Fibroblast of the conjunctiva (primary cell): ENCODE results near the gene RAB32.
"Not testable (repeated sequence)": the region's sequence is repeated elsewhere in the genome, so short reads cannot be mapped to it uniquely, and the experiment has no call there.

Experiments
- DNase-seq: peaks from one replicate; pipeline ENCODE4 v3.0.0-alpha.2; 2010; ENCODE audit warnings: low read depth

The RAB32 gene

DNA sequence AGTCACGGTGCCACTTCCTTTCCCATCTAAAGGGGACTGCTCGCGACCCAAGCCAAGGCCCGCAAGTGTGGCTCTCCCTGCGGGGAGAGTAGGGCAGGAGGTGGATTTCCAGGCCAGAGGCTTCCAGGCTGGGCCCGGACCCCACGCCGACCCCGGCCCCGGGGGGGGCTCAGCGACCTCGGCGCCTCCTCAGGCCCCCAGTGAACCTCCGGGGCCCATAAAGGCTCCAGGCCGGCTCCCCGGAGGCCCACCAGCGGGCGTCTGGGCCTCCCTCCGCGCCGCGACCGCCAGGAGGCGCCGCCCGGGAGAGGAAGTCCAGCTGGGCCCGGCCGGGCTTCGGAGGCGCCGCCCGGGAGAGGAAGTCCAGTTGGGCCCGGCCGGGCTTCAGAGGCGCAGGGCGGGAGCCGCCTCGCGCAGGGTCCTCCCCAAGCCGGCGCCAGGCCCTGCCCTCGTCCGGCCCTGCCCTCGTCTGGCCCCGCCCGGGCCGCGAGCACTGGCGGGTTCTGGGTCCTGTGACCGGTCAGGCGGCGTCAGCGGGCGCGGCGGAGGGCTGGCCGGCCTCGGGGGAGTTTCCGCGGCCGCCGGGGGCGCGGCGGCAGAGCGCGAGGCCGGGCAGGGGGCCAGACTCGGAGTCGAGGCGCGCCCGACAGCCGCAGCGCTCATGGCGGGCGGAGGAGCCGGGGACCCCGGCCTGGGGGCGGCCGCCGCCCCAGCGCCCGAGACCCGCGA, at the start of gene RAB32:
RAB32 (plus strand) TSS at position 623 of the 729 bp plus-strand sequence; CDS start at position 662, 39 bp downstream.
- DNase-seq: peak; percentile 95

DNA sequence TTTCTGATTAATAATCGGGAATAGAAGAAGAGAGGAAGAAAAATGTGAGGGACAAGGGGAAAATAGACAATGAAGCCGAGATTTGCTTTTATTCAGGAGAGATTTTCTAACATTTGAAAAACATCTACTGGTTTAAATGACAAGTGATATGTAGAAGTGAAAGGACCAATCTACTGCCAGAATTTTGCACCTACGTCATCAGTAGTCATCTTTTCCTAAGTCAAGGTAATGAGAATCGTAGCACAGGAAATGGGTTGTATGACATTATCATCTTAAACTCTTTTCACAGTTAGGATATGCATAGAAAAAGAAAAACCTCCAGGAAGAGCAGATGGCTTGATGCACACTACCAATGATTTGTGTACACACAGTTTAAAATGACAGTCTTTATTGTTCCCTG, 45.3 kb upstream of the RAB32 start:
- DNase-seq: no peak

DNA sequence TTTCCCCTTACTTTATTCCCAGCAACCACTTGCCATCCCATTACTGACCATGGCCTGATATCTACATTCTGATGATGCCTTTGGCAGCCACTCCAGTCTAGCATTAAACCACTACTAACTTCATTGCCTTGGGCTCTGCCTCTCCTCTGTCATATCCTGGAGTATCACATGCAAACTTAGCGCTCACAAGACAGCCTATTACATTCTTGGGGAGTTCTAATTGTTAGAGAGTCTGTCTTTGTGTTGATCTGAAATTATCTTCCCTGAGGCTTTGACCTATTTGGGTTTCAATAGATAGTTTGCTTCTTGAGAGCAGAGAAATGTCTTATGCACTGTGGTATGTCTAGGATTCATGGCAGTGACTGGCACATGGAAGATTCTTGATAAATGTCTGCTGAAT, 40.5 kb upstream of the RAB32 start:
- DNase-seq: no peak

GRCh38 chr6:146515212-146515611, 28.4 kb upstream of the RAB32 start:
- no peak for DNase-seq

- no peak for DNase-seq
These were observed 17.4 kb upstream of the RAB32 start for GRCh38 chr6:146526192-146526591.

DNA sequence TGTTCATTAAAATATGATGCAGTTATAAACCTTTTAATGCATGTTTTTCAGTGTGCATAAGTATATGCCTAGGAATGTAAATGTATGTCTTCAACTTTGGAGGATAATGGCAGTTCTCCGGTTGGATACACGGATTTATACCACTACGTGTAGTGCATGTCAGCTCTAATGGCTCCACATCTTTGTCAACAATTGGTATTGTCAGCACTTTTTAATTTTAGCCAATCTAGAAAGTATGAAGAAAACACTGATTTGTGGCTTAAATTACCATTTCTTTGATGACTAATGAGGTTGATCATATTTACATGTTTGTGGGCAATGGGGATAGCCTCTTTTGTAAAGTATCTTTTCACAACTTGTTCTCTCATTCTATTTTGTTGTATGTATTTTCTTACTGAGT, 10.9 kb upstream of the RAB32 start:
- DNase-seq: no peak

- DNase-seq: no peak
These were observed 787 bp upstream of the RAB32 start for GRCh38 chr6:146542881-146543210.

DNA sequence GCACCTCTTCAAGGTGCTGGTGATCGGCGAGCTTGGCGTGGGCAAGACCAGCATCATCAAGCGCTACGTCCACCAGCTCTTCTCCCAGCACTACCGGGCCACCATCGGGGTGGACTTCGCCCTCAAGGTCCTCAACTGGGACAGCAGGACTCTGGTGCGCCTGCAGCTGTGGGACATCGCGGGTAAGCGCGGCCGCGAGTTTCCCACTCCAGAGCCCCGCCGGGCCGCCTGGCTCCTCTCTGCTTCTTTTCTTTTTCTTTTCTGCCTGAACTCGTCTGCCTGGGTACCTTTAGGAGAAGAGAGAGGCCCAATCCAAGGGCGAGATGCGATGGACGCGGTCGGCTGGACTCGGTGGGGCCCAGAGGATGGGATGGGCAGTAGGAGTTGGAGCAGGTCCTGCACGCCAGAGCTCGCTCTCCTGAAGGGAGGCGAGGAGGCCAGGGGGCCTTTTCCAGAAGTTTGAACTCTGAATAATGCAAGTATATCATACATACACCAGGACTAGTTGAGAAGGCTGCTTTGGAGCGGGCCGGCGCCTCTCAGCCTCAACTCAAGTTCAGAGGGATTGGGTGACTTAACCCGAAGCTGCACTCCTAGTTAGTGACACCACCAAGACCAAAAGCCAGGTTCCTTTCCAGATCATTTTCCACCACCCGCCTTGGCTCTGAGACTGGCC, 445 bp downstream of the RAB32 start:
- no peak for DNase-seq

DNA sequence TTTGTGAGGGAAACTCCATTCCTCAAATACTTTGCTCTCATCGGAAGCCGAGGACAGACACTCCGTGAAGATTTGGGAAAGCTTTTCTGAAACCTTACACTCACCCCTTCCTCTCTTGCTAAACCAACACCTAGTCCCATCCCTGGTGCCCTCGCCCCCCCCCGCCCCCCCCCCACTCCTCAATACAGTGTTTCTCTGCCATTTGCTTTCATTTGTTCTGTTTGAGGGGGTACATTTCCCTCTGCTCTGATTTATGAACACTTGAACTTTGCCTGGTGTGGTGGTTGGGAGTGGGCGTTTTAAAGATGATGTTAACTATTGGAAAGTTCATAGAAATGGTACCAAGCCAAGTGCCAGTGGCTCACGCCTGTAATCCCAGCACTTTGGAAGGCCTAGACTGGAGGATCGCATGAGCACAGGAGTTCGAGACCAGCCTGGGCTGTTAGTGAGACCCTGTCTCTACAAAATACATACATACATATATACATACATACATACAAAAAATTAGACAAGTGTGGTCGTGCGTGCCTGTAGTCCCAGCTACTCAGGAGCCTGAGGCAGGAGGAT, 1.1 kb downstream of the RAB32 start:
- DNase-seq: no peak

DNA sequence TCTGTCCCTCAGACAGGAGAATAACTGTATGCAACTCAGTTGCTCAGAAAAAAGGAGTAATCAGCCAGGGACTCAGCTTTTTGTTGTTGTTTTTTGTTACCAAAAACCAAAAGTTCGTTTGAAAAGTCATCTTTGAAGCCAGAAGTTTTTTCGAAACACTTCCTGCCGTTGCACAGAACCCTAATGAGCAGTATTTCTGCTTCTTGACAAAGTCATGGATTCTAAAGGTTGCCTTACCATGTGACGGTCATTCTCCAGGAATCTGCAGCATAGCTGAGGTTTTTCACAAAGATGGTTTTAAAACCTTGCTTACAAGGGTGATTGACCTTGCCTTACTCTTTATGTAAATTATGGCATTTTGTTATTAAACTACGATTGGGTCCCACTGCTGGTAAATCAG, 1.9 kb downstream of the RAB32 start:
- no peak for DNase-seq

GRCh38 chr6:146546443-146547043, 2.9 kb downstream of the RAB32 start:
- peak; percentile 87 for DNase-seq

- no peak for DNase-seq
These were observed 4.3 kb downstream of the RAB32 start for GRCh38 chr6:146547889-146548288.

GRCh38 chr6:146548898-146549374, 5.3 kb downstream of the RAB32 start:
- DNase-seq: no peak

DNA sequence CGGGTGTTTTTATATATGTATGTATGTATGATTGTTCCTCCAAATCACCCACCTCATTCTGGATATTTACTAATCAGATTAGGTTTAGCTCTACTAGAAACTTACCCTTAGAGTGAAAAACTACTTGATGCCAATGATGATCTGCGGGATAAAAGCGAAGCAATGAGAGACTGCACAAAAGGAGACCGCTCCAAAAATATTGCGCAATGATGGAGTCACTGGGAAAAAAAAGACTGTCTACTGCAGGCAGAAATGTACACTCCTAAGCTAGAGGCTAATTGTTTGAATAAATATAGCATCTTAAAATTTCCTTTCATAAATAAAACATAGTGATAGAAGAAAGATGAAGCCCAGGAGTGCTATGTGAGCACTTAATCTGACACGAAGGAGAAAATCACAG, 7.3 kb downstream of the RAB32 start:
- no peak for DNase-seq

GRCh38 chr6:146551545-146551944, 7.9 kb downstream of the RAB32 start:
- no peak for DNase-seq

DNA sequence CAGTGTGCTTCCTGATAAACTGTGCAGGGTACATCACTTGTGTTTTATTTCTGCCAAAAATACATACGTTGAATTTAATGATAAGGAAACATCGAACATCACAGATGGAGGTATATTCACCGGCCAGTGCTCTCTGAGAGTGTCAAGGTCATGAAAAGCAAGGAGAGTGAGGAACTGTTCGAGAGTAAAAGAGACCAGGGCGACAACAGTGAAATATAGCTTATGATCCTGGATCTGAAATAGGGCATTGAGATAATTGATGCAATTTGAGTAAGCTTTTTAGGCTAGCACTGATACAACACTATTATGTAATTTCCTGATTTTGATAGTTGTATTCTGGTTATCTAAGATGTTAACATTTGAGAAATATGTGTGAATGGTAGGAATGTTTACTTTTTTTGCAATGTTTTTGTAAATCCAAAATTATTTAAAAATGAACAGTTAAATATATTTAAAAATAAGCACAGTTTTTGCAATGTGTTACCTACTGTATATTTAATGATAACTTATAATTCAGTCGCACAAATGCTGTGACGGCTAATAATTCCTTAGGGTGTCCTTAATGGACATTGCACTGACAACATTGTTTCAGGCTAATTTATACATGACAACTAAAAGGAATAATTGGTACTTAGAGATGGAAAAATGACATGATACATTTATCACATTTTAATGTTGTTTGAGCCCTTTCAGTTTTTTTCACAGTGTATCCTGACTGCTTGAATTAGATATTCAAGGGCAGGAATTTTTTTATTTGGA, 9.9 kb downstream of the RAB32 start:
- no peak for DNase-seq

DNA sequence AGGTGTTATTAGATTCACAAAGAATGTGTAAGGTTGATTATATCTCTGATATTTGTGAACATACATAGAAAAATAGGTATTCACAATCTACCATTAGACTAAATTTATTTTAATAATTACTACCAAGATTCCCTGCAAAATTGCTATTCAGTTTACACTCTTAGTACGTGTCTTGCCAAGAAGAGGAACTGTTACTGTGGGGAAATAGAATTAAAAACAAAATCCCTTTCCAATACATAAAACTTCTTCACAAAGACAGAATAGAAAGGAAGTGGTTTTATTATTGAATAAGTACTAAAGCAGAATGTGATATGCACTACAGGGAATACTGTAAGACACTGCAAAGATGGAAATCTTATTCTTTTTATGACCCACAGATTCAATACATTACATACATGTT, 17.0 kb downstream of the RAB32 start:
- no peak for DNase-seq

DNA sequence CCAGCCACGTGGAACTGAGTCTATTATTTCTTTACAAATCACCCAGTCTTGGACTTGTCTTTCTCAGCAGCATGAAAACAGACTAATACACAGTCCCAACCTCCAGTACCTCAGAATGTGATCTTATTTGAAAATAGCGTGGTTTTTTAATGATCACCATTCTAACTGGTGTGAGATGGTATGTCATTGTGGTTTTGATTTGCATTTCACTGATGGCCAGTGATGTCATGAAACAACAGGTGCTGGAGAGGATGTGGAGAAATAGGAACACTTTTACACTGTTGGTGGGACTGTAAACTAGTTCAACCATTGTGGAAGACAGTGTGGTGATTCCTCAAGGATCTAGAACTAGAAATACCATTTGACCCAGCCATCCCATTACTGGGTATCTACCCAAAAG, 23.0 kb downstream of the RAB32 start:
- not testable (repeated sequence) for DNase-seq

- DNase-seq: not testable (repeated sequence)
These were observed 25.0 kb downstream of the RAB32 start for GRCh38 chr6:146568619-146569018.

GRCh38 chr6:146574211-146574610, 30.6 kb downstream of the RAB32 start:
- DNase-seq: no peak

DNA sequence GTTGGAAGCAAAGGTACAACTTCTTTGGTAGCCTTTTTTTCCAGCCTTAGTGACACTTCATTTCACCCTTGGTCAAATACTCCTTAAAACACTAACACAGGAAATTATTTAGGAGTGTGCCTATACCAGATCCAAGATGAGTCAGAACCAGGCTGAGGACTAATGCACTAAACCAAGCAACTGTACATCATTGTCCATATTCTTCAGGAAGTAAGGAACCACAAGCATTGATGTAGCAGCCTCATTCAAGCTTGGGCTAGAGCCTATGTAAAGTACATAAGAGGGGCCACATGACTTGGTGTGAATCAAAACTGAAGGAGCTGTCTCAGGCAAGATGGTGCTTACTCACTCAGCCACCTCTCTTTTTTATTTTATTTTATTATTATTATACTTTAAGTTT, 34.4 kb downstream of the RAB32 start:
- no peak for DNase-seq

DNA sequence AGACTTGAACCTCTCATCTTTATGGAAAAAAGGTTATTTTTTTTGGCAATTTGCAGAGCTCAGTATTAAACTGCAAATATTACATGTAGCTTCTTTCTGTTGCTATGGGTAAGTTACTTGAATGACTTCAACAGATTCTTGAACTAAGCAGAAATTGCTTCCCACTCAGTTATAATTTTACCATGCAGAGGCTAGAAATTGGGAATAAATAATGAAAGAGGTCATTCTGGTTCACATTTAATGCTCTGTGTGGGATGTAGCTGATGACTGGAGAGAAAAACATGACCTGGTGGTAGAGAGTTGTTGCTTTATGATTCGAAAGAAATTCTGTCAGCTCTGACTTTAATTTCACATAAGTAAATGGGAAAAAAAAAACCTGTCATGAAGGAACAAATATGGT, 38.3 kb downstream of the RAB32 start:
- no peak for DNase-seq
